ENCODE measurements around the gene ZNF529. TPM values are rescaled to one million over a fixed set of nuclear protein-coding genes. Genes with fewer than 3 reads are reported as not detected.

ZNF529 gene
- polyA plus RNA-seq, 2 of the 4 experiments (the other 2 are of a cell fraction) = 3.1 to 7.0 TPM

- H3K4me3 ChIP-seq = no peak overlapping the region
- CTCF ChIA-PET = interaction anchor here (0.6 to 1.8 kb wide), 2 partner anchors 15 to 21 kb away, joined by 3 to 4 read pairs; no protein-coding TSS in a partner anchor
- DNase-seq (ENCODE audit: low read depth in 1 of 2, low spot score in 1 of 2) (no peak), ATAC-seq (no peak), FAIRE-seq (no peak)
- POLR2A ChIA-PET = interaction anchor here (0.7 kb wide), 2 partner anchors 158 to 1582 kb away, joined by 3 to 6 read pairs; no protein-coding TSS in a partner anchor
- H3K27ac ChIP-seq = no peak overlapping the region
- 56% methylated on average over 3 of the region's 3 CpGs for WGBS (ENCODE audit: missing lambda C conversion rate)
- peaks cover 92% of the 10 kb centered on the region for H3K9me3 ChIP-seq
- no peaks in the 10 kb centered on the region for H3K4me1 ChIP-seq
- no peak for TF ChIP-seq ZSCAN20 (CRISPR knock-in tag; IDR thresholded peaks at IDR 0.05)
- TF ChIP-seq HES2 (IDR thresholded peaks at IDR 0.05) = no peak
- no peak for TF ChIP-seq RFX5 (IDR thresholded peaks at IDR 0.05)
- no peak for TF ChIP-seq MYC (IDR thresholded peaks at IDR 0.05; ENCODE audit: borderline replicate concordance, low read length)
- TF ChIP-seq USF2 (IDR thresholded peaks at IDR 0.05) = no peak
- TF ChIP-seq ATOH8 (CRISPR knock-in tag; IDR thresholded peaks at IDR 0.05; ENCODE audit: low read depth) = no peak
- TF ChIP-seq, protein P1, sequence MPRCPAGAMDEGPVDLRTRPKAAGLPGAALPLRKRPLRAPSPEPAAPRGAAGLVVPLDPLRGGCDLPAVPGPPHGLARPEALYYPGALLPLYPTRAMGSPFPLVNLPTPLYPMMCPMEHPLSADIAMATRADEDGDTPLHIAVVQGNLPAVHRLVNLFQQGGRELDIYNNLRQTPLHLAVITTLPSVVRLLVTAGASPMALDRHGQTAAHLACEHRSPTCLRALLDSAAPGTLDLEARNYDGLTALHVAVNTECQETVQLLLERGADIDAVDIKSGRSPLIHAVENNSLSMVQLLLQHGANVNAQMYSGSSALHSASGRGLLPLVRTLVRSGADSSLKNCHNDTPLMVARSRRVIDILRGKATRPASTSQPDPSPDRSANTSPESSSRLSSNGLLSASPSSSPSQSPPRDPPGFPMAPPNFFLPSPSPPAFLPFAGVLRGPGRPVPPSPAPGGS (IDR thresholded peaks at IDR 0.05) = no peak
- TF ChIP-seq ZFP36 (IDR thresholded peaks at IDR 0.05; ENCODE audit: borderline replicate concordance, partially characterized antibody) = peak; percentile 72
- H3K4me2 ChIP-seq = no peak overlapping the region
These were observed 64.8 kb downstream of the ZNF529 start for GRCh38 chr19:36508325-36508724.

DNA sequence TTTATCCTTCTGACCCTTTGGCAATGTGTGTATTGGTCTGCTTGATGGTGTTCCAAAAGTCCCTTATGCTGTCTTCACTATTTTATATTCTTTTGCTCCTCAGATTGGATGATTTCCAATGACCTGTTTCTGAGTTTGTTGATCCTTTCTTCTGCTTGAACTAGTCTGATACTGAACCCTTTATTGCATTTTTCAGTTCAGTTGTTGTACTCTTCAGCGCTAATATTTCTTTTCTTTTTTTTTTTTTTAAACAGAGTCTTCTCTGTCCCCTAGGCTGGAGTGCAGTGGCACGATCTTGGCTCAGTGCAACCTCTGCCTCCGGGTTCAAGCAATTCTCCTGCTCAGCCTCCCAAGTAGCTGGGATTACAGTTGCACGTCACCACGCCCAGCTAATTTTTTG, 71.1 kb downstream of the ZNF529 start:
- no peak for ATAC-seq
- no peaks in the 10 kb centered on the region for H3K4me1 ChIP-seq
- no peak overlapping the region for H3K4me3 ChIP-seq
- TF ChIP-seq CHD4 (IDR thresholded peaks at IDR 0.05; ENCODE audit: borderline replicate concordance) (no peak), HOXB13 (CRISPR knock-in tag; IDR thresholded peaks at IDR 0.05; ENCODE audit: low read depth) (no peak), FOSB (CRISPR knock-in tag; IDR thresholded peaks at IDR 0.05) (no peak), POLR2A (IDR thresholded peaks at IDR 0.05; ENCODE audit: low read length) (no peak), RAD21 (conservative IDR thresholded peaks at IDR 0.05 in 1 of 2, IDR thresholded peaks at IDR 0.05 in 1 of 2) (no peak), TP53 (CRISPR knock-in tag; IDR thresholded peaks at IDR 0.05) (no peak), HOXB5 (CRISPR knock-in tag; IDR thresholded peaks at IDR 0.05) (no peak), EHMT2 (IDR thresholded peaks at IDR 0.05; ENCODE audit: low read depth) (no peak), PHF8 (IDR thresholded peaks at IDR 0.05; ENCODE audit: borderline replicate concordance, low read depth) (no peak), CBX8 (IDR thresholded peaks at IDR 0.05) (no peak), EHF (CRISPR knock-in tag; IDR thresholded peaks at IDR 0.05) (no peak), ZNF302 (CRISPR knock-in tag; IDR thresholded peaks at IDR 0.05) (no peak), RARB (CRISPR knock-in tag; IDR thresholded peaks at IDR 0.05) (no peak), ZFP36 (IDR thresholded peaks at IDR 0.05; ENCODE audit: borderline replicate concordance, partially characterized antibody) (no peak), HOXA7 (CRISPR knock-in tag; IDR thresholded peaks at IDR 0.05) (no peak)
- TF ChIP-seq, protein P2, sequence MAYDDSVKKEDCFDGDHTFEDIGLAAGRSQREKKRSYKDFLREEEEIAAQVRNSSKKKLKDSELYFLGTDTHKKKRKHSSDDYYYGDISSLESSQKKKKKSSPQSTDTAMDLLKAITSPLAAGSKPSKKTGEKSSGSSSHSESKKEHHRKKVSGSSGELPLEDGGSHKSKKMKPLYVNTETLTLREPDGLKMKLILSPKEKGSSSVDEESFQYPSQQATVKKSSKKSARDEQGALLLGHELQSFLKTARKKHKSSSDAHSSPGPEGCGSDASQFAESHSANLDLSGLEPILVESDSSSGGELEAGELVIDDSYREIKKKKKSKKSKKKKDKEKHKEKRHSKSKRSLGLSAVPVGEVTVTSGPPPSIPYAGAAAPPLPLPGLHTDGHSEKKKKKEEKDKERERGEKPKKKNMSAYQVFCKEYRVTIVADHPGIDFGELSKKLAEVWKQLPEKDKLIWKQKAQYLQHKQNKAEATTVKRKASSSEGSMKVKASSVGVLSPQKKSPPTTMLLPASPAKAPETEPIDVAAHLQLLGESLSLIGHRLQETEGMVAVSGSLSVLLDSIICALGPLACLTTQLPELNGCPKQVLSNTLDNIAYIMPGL (CRISPR knock-in tag; IDR thresholded peaks at IDR 0.05; ENCODE audit: borderline replicate concordance) = no peak
- TF ChIP-seq, protein P1 (IDR thresholded peaks at IDR 0.05) = no peak
- ChIA-PET CTCF (no interaction called here), POLR2A (interaction anchor here (1.2 kb wide), 1 partner anchor 12 kb away, joined by 4 read pairs; the partner anchor contains the start of gene ZNF566)
- no peak overlapping the region for H3K4me2 ChIP-seq
- DNase-seq (ENCODE audit: low read depth in 1 of 2, low spot score in 1 of 2) = no peak
- WGBS (ENCODE audit: missing lambda C conversion rate) = 34% methylated on average over 5 of the region's 5 CpGs
- no peak overlapping the region for H3K27ac ChIP-seq
- H3K9me3 ChIP-seq = peaks cover 95% of the 10 kb centered on the region
- FAIRE-seq = peak; percentile 74
